HG03175 (cell line): ENCODE results near the gene USP51.
"Not testable (repeated sequence)": the region's sequence is repeated elsewhere in the genome, so short reads cannot be mapped to it uniquely, and the experiment has no call there.

Experiments
- ATAC-seq: cut with Tn5 transposase; IDR thresholded peaks from one replicate; pipeline ENCODE4 v1.9.1; 2021; ENCODE audit warnings: mild to moderate bottlenecking, moderate library complexity; ENCODE audit not compliant: unreplicated experiment

USP51 gene

DNA sequence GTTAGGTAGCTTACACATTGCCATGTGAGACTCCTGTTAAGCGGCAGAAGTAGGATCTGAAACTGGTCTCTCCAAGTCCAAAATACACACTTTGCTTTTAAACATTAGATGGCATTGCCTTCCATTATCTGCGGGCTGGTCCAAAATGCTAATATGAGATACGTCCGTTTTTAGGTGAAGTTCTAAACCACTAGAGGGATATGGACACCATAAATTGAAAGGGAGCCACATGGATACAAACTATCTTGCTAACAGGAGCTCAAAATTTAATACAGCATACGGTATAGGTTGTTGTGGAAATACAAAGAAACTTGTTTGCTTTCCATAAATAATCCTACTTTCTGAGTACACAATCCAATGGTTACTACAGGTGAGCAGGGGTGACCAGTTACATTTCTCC is 23.9 kb downstream of the USP51 start:
- ATAC-seq, result not testable (repeated sequence)

DNA sequence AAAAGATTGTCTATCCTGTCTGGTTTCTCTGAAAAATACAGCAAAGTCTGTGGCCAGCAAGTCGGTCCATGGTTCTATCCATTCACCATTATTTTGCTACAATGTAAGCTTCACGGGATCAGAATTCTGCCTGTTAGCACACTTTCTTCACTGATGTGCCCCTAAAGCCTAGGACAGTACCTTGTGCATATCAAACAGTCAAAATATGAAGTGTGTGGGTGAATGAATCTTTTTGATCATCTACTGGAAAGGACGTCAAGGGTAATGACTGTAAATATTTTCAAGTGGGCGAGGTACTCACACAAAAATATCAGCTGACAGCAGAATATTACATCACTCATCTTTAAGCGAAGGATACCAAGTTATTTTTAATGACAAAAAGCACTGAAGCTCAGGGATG is 24.5 kb downstream of the USP51 start:
- not testable (repeated sequence) for ATAC-seq

DNA sequence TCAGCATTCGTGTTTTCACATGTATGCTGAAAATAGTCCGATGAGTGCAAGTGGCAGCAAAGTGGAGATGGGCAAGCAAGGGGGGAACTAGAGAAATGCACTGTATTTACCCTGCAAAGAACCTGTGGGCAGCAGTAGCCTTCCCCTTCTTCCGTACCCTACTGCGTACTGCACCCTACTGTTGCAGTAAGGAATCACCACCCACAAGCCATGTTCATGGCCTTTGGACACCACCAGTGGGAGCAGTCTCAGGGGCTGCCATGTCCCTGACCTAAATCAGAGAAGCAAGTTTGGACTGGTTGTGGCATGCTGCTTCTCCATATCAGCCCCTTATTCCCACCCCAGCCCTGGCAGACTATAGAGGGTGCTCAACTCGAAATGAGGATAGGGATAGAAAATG is 25.6 kb downstream of the USP51 start:
- ATAC-seq, result not testable (repeated sequence)

DNA sequence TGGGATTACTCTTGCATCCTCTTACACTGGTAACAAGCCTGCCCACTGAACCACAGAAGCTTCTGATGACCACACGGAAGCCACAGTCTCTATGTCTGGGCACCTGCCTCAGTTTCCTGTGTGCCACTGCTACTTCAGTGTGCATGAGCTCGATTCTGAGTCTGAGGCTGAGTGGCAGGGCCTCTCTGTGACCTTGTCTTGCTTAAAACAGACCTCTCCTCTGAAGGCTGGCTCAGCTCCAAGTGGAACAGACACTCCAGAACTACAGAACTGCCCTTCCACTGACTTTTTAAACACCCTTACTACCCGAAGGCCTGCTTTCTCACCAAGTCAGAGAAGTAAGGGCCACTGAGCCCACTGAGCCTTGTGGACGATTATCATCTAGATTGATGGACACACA is 29.7 kb downstream of the USP51 start:
- ATAC-seq, result not testable (repeated sequence)

DNA sequence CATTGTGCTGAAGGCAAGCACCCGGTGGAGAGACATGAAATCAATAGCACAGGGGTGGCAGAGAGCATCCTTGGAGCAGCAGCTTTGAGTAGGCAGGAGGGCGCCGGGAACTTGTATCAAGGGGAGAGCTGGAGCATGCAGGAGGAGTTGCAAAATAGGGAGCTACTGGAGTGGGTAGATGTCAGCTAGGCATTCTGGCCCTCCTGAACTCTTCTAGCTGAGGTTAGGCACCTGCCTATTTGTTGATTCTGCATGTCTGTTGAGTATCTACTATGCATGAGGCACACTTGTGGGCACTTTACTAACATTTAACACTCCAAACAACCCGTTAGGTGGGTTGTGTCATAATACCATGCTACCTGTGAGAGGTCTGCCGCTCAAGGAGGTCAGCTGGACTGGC is 30.2 kb downstream of the USP51 start:
- ATAC-seq, result not testable (repeated sequence)

DNA sequence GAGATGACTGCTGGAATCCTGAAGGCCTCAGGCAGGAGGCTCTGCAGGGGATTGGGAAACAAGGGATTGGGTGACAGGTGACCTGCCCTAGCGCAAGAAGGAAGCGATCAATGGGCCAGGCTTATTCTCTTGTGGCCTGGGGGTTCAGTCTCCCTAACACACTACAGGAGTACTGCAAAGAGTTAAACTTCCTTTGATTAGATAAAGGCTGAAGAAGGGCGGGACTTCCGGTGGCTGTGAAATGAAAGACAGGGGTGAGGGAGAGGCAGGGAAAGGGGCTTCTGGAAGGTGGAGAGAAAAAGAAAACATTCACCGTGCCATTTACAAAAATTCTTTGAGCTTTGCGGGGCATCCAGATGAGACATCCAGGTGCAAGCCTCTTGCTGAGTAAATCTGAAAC is 33.9 kb downstream of the USP51 start:
- ATAC-seq, result not testable (repeated sequence)

DNA sequence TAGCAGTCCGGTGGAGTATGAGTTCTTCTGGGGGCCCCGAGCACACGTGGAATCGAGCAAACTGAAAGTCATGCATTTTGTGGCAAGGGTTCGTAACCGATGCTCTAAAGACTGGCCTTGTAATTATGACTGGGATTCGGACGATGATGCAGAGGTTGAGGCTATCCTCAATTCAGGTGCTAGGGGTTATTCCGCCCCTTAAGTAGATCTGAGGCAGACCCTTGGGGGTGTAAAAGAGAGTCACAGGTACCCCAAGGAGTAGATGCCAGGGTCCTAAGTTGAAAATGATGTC is 36.9 kb downstream of the USP51 start:
- peak; percentile 18 for ATAC-seq

DNA sequence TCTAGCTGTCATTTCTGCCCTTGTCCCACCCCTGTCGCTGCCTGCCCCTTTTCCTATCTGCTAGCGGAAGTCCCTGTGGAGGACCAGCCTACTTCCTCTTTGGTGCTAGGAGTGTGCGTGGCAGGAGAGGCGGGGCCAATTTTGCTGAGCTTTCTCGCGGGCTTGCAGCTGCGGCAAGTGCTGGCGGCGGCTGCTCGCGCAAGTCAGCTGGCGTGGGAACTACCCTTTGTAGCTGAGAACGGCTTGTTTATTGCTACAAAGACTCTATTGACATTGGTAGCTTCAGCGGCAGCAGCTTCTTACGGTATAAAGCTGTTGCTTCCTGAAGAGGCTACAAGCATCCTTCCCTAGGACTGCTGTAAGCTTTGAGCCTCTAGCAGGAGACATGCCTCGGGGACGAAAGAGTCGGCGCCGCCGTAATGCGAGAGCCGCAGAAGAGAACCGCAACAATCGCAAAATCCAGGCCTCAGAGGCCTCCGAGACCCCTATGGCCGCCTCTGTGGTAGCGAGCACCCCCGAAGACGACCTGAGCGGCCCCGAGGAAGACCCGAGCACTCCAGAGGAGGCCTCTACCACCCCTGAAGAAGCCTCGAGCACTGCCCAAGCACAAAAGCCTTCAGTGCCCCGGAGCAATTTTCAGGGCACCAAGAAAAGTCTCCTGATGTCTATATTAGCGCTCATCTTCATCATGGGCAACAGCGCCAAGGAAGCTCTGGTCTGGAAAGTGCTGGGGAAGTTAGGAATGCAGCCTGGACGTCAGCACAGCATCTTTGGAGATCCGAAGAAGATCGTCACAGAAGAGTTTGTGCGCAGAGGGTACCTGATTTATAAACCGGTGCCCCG is 37.4 kb downstream of the USP51 start, which contains the start of gene MAGEH1:
Gene MAGEH1, plus strand, starts transcription at position 138 of the 843 bp plus-strand sequence. Its CDS starts 248 bp downstream, at position 386.
- peak; percentile 94 for ATAC-seq

DNA sequence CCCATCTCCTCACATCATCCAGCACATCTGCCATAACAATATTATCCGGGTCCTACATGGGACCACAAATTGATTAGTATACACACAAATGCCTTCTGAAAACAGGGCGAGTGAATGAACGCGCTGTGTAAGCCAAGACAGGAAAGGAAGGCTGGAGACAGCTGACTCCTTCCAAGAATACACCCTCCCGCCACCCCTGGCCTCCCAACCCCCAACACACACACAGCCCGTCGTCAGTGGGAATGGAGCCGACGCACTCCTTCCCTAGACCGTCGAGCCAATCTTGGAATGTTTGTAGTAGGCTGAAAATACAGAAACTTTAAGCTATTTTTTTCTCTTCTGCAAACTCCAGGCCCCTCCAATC is 38.0 kb downstream of the USP51 start:
- ATAC-seq, result peak; percentile 8

DNA sequence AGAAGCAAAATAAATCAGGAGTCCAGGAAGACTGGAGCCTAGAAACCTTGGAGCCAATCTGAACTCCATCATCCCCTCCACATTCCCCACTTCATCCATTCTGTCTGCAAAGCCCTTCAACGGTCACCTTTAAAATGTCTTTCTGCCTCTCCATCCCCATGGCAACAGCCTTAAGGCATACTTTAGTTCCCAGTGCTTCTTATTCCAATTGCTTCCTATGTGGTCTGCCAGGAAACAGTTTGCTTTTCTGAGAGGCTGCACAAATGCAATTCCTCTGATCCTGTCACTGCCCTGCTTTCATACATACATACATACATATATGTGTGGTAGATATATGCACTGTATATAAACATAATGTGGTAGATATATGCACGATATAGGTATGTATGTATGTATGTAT is 38.5 kb downstream of the USP51 start:
- no peak for ATAC-seq

DNA sequence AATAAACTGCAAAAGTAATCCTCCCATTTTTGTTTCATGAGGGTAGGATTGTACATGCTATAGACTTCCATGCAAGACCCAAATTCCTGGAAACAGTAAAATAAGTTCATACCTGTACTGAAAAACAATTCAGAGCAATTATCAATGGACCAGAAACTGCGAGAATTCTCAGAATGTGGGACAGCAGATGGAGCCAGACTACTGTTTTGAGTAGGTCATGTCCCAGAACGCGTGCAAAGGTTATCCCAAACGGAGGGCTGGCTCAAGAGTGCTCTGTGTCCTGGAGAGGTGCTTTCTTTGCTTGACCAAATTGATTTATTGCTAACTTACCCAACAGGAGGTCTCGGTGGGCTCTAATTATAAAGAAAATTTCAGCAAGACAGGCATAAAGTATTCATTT is 39.4 kb downstream of the USP51 start:
- no peak for ATAC-seq

DNA sequence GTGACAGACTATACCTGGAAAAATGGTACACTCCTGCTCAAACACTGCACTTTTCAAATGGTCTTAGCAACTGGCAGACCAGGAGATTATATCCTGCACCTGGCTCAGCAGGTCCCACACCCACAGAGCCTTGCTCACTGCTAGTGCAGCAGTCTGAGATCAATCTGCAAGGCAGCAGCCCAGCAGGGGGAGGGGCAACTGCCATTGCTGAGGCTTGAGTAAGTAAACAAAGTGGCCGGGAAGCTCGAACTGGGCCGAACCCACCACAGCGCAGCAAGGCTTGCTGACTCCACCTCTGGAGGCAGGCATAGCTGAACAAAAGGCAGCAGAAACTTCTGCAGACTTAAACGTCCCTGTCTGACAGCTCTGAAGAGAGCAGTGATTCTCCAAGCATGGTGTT is 46.2 kb downstream of the USP51 start:
- ATAC-seq, result not testable (repeated sequence)
